Hepatocyte (in vitro differentiated cells): ENCODE data around the gene FOXN3.

ENCODE experiments used
- EZH2 ChIP-seq: fragments of 200-600 bp; sonication (generic); IDR thresholded peaks from 2 replicates; pipeline ENCODE4 v1.6.1; 2016; ENCODE audit warnings: antibody characterized with exemption, mild to moderate bottlenecking, borderline replicate concordance
- TF ChIP-seq, protein P1 (sequence below): fragments of 200-600 bp; sonication (generic); IDR thresholded peaks from 2 replicates; pipeline ENCODE4 v1.5.1; 2016; ENCODE audit warnings: antibody characterized with exemption, mild to moderate bottlenecking; ENCODE audit not compliant: poor library complexity

DNA sequence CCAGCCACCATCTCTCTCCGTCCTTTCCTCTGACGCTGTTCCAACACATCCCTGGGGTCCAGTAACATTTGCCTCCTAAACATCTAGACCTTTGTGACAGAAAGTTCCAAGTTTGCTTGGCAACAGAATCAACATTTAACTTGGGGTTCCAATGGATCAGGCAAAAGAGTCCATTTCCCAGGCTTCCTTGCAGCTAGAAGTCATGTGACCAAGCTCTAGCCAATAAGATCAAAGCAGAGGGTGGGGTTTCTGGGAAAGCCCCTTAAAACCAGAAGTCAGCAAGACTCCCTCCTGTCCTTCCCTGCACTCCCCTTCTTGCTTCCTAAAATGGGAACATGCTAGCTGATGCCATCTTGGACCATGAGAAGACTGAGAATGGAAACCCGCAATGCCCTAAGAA is 14.7 kb downstream of the FOXN3 start:
- TF ChIP-seq, protein P1, sequence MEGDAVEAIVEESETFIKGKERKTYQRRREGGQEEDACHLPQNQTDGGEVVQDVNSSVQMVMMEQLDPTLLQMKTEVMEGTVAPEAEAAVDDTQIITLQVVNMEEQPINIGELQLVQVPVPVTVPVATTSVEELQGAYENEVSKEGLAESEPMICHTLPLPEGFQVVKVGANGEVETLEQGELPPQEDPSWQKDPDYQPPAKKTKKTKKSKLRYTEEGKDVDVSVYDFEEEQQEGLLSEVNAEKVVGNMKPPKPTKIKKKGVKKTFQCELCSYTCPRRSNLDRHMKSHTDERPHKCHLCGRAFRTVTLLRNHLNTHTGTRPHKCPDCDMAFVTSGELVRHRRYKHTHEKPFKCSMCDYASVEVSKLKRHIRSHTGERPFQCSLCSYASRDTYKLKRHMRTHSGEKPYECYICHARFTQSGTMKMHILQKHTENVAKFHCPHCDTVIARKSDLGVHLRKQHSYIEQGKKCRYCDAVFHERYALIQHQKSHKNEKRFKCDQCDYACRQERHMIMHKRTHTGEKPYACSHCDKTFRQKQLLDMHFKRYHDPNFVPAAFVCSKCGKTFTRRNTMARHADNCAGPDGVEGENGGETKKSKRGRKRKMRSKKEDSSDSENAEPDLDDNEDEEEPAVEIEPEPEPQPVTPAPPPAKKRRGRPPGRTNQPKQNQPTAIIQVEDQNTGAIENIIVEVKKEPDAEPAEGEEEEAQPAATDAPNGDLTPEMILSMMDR, result no peak
- TF ChIP-seq EZH2, result no peak
